Measurements from ENCODE around the gene HOTAIR.

HOTAIR gene

DNA sequence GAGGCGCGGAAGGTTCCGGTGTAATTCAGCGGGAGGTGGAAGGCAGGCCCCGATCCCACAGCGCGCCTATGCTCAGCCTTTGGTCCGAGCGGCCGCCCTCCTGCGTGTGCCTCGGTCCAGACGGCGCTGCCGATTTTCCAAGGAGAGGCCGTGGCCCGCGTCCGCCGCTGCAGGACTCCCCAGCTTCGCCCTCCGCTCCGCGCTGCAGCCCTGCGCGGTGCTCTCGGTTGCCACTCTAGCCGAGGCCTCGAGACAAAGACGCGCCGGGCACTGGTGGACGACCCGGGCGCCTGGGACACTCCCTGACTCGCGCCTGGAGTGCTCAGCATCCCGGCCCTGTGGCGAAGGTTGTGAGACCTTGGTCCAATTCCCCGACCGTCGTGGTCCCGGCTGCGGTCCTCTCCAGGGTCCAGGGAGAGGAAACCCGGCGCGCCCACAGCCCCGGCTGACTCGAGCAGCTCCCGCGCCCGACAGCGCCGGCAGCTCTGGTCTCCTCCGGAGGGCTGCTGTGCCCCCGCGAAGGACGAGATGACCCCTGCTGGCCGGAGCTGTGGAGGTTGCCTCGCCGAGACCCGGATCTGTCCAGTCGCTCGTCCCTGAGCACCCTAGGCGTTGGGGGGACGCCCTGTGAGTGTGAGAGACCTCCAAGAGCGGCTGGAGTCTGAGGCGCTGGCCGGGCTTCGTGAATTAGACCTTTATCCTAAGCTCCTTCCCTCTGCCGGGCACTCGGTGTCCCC lies 13.6 kb downstream of the HOTAIR start:
- no peak for DNase-seq (ENCODE audit: low spot score)

DNA sequence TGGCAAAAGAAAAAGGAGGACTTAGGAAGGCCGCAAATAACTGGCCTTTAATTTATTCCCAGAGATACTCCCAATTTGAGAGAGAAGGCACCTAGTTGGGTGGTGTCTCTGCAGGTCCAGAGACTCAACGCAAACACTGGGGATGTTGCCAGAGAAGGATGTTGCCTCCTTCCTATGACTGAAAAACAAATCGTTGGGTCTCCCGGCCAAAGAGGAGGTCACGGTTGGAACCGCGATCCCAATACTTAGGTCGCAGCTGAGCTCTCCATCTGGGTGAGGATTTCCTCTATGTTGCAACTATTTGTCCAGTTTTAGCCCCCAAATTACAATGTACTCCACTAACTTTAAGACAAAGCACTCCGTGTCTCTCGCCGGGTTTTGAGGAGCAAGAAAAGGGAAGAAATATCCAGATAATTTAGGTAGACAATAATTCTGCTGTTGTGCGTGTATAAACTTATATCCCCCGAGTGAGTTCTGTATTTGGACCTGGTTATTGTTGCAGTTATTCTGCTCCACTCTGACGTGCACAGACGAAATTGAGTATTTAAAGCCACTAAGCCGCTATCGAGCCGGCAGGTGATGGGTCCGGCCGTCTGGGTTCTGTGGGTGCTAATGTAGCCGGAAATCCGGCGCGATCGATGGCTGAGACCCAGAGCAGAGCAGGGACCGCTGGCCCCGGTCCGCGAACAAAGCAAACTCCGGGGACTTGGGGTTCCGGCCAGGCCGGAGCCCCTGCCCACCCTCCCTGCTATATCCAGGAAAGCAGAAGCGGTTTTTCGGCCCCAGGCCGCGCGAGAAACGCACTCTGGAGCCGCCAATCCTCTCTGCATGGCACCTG lies 14.3 kb downstream of the HOTAIR start:
- DNase-seq (ENCODE audit: low spot score): no peak

DNA sequence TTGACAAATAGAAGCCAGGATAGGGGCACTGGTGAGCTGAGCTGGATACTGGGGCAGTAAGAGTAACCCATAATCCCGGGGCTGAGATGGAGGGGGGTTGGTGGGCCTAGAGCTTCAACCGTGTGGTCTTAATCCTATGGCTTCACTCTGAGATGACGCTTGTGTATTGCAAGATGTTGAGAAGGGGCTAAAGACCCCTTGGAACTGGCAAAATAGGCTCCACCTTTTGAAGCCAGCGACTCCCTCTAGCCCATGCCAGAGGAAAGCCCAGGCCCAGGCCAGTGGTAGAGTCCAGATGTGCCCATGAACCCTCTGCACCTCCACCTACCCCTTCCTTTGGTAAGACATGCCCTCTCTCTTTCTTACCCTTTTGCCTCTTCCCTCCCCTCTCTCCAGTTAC lies 15.4 kb downstream of the HOTAIR start:
- no peak for DNase-seq (ENCODE audit: low spot score)

DNA sequence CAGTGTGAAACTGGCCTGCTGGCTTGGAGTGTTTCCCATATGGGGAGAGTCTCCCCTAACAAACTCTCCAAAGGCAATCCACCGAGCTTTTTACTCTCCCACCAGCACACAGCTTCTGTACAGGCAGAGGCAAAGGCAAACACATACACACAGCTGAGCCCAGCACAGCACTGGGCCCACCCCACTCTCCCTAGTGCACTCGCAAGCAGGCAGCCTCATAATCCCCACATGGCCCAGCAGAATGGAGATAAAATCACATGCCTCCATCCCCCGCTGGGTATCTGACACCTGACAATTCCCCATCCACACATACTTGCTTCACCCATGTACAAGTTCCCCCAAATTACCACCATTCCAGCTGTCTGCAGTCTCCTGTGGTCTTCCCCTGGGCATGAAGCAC lies 16.6 kb downstream of the HOTAIR start:
- no peak for DNase-seq (ENCODE audit: low spot score)

DNA sequence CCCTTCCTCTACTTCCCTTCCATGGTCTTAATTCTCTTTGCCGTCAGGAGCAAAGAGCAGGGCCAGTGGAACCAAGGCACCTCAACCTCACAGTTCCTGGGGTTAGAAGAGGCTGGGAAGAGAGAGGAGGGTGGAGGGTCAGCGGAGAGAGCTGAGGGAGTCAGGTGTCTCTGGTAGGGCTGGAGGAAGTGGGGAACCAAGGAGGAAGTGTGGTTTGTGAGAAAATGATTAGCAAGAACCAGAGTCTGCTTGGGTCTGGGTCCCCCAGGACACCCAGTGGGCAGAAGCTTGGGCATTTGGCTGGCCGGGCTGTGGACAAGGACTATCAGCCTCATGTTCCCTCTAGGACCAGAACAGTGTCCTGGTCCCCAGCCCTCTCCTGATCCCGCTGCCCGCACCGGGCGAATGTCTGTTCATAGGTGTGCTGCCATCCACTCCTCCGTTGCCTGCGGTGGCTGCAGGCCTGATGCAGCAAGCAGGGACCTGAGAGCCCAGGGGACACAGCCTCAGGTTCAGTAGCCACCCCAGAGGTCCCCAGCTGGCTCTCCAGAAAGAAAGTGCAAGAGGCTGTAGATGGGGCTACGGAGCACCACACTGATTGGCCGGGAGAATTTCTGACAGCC lies 17.7 kb downstream of the HOTAIR start:
- no peak for DNase-seq (ENCODE audit: low spot score)

DNA sequence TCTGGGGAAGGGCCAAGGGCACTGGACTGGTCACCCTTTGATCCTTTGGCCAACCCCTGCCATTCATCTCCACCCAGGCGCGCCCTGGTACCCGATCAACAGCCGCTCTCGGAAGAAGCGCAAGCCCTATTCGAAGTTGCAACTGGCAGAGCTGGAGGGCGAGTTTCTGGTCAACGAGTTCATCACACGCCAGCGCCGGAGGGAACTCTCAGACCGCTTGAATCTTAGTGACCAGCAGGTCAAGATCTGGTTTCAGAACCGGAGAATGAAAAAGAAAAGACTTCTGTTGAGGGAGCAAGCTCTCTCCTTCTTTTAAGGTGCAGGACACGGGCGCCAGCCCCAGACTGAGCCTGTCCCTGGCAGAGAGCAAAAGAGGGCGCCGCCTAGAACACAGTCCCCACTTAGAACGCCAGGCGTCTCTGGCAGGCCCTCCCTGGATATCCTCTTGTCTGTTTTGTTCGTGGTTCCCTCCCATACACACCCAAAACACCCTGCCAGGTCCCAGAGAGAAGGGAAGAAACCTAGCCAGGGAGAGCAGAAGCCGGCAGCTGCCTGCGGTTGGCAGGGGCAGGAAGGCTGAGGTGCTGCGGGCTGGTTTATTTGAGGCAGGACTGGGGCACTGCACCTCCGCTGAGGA lies 18.4 kb downstream of the HOTAIR start:
- no peak for DNase-seq (ENCODE audit: low spot score)

DNA sequence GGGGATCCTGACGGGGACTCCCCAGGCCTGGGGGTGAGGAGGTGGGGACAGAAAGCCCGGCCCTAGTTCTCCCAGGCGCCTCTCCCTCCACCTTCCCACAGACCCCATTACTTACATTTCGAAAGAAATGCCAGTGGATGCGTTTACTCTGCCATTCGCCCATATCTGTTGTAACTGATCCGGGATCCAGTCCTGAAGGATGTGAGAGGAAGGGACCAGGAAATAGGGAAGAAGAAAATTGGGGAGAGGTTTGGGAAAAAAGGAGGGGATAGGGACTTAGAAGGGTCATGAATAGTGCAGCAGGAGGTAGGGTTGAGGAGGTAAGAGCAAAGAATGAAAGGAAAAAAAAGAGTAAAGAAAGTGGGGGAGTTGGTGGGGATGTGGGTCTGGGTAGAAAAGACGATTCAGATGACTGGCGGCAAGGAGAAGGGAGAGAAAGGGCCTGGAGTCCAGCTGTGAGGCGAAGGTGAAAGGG lies 18.9 kb downstream of the HOTAIR start:
- no peak for DNase-seq (ENCODE audit: low spot score)

DNA sequence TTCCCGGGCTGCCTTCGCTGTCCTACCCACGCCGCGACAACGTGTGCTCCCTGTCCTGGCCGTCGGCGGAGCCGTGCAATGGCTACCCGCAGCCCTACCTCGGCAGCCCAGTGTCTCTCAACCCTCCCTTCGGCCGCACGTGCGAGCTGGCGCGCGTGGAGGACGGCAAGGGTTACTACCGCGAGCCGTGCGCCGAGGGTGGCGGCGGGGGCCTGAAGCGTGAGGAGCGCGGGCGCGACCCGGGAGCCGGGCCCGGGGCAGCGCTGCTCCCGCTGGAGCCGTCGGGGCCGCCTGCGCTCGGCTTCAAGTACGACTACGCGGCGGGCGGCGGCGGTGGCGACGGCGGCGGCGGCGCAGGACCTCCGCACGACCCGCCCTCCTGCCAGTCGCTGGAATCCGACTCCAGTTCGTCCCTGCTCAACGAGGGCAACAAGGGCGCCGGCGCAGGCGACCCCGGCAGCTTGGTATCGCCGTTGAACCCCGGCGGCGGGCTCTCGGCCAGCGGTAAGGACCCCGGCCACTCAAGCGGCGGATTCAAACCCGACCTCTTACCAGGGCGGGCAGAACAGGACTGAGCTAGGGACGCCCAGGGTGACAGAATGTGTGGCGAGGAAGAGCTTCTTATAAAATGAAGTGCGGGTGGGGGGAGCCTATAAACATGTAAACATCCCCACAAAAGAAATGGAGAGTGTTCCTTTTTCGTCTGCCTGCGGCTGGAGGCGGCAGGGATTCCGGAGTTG lies 19.5 kb downstream of the HOTAIR start:
- no peak for DNase-seq (ENCODE audit: low spot score)

DNA sequence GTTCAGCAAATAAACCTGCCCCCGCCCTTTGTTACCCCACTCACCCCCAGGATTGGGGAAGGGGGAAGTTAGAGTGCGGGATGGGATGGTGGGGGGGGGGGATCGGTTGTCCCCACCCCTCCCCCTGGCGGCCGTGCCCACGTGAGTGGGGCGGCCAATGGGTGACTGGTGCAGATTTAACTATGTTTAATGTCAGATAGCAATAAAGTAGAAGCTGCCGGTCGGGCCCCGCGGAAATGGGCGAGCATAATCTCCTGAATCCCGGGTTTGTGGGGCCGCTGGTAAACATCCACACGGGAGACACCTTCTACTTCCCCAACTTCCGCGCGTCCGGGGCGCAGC lies 20.1 kb downstream of the HOTAIR start, which contains the start of gene HOXC12:
Gene HOXC12 (plus strand): TSS at position 210 of the 342 bp plus-strand sequence. CDS start 27 bp downstream, at position 237.
- DNase-seq (ENCODE audit: low spot score): no peak

DNA sequence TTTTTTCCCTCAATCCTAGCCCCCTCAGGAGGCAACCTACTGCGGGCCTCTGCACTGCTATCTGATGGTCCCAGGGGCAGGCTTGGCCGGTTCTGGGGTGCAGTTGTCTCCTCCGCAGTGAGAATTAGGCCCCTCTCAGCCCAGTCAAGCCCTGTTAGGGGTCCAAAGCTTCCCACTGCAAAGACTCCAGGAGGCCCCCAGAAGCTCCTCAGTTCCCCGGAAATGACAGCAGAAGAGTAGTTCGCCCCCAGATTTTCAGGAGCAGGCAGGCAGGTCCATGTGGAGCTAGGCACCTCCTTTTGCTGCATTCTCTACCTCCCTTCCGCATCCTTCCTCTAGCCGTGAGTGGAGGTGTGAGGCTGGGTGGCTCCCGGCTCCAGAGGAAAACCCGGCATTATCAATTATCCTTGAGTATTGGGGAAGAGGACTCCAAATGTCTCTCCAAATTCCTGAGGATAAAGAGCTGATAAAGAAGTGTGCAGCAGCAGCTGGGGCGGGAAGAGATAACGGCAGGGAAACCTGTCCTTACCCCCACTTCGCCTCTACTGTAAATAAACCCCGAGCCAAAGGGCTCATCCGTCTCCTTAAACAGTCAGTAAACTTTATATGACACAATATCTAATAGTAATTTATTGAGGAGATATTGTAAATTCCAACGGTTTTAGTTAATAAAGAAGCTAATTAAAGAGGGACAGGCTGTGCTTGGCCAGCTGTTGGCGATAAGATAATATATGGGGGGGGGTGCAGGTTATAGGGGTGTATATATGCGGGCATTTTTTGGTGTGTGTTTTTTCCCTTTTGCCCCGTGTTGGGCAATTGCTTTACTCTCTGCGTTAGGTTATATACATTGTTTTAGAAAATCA lies 20.7 kb downstream of the HOTAIR start:
- no peak for DNase-seq (ENCODE audit: low spot score)

DNA sequence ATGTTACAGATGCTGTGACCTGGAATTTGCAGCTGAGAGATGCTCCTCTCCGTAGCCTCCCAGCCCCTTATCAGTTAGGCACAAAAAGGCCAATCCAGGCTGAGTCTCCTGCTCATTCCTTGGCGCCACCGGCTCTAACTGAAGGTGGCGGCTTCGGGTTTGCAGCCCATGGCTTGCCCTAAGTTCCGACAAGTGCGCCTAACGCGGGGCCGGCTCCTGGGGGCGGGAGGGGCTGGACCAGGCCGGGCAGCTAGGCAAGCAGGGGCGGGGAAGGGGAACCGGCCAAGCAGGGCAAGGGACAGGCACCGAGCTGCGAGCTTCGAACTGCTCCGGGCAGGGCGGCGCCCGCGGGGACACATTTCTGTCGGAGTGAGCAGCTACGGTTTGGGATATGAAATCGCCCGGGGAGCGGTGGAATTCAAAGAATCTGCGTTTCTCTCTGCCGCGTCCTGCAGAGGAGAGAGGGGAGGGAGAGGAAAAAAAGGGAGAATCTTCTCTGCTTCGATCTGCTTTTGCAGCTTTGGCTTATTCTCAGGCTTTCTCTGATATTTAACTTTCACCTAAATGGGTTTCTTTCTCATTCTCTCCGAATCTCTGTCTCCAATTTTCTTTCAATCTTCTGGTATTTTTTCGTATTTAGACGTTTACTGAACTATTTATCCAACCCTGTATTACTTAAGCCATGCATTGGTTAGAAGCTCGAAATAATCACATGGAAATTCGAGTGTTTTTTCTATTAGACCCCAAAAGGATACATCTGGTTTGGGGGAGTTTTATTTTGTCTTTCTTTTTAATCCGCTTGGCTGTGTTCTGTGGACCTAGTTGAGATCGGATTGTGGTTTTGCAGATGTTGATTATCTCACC lies 21.7 kb downstream of the HOTAIR start:
- no peak for DNase-seq (ENCODE audit: low spot score)

DNA sequence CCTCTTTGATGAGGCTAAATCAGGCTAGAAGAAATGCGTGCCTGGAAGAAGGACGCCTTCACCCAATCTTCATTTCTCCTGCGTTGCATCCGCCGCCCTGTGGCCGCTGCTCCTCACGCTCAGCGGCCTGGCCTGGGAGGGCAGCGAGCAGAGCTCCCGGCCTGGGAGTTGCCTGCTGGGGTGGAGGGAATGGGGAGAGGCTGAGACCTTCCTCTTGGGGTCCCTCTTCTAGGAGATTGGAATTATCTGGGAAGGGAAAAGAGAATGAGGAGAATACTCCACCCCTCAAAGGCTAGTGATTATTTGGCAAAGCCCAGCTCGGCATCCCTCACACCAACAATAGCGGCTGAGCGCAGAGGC lies 22.4 kb downstream of the HOTAIR start:
- no peak for DNase-seq (ENCODE audit: low spot score)

DNA sequence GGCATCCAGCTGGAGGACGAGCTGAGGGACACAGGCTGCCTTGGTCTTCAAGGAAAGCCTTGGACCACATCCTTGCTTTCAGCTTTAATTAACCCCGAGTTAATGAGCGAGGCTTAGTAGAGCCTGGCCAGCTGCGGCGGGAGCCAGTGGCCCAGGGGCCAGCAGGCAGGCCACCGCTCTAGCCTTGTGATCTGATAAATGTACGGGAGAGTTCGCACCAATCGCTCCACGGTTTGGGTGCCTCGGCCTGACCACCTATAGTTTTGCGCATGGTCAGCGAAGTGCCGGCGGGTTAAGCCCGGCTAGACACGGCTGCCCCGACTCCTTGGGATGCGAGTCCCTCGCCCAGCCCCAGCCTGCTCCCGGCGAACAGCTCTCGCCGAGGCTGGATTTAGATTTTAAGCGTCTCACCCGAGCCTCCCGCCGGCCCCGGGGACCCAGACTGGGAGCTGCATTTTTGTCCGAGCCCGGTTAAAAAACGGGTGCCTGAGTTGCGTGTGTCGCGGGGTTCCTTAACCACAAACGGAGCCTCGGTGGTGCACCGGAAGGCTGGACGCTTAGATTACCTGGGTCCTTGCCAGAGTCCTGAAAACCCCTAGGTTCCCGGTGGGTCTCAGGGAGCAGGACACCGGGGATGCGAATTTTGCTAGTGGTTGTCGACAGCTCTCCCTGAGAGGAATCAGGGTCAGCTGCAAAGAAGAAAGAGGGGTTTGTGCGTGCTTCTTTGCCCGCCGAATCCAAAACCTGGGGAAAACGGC lies 23.0 kb downstream of the HOTAIR start:
- no peak for DNase-seq (ENCODE audit: low spot score)

DNA sequence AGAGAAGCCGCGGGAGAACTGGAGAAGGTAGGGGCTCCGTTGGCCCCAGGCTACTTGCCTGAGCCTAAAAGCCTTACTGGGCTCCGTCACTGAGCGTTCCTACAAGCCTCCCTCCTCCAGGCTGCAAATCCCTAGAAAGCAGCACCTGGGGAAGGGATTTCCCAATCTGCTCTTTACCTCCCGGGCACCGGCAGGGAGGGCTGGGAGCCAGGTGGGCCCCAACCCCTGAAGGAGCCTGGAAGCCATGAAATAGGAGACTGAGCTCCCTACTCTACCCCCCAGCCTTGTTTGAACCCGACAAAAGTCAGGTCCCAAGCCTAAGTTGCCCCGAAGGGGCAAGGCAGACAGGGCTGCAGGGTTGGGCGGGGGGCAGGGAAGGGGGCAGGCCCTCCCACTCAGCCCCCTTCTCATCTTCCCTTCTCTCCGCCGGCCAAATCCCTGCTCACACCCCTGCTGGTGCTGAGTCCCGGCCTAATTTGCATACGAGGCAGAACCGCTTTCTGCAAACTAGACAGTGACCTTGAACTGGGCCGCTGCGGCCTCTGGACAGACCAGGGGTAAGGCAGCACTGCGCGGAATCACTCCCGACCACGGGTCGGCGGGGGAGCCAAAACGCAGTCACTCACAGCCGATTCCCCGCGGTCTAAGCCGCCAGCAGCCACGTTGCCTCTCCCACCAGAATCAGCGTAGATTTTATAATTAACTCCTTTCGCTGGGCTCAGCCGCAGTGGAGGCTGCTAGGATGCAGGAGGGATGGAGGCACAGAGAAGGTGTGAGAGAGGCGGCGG lies 23.8 kb downstream of the HOTAIR start:
- DNase-seq (ENCODE audit: low spot score): no peak

DNA sequence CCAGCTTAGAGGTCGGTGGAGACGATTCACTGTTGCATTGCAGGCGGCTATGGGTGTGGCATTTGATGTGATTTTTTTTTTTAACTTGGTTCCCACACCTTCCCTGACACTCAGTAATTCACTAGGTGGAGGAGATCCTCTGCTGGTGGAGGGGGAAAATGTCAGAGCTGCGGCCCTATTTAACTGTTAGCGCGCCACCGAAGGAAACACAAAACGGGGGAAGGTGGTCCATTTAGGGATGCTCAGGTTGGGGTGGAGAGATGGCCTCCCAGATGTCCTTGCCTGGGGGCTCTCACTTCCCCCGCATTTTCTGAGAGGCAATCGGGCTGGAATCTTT lies 24.3 kb downstream of the HOTAIR start:
- DNase-seq (ENCODE audit: low spot score): no peak

DNA sequence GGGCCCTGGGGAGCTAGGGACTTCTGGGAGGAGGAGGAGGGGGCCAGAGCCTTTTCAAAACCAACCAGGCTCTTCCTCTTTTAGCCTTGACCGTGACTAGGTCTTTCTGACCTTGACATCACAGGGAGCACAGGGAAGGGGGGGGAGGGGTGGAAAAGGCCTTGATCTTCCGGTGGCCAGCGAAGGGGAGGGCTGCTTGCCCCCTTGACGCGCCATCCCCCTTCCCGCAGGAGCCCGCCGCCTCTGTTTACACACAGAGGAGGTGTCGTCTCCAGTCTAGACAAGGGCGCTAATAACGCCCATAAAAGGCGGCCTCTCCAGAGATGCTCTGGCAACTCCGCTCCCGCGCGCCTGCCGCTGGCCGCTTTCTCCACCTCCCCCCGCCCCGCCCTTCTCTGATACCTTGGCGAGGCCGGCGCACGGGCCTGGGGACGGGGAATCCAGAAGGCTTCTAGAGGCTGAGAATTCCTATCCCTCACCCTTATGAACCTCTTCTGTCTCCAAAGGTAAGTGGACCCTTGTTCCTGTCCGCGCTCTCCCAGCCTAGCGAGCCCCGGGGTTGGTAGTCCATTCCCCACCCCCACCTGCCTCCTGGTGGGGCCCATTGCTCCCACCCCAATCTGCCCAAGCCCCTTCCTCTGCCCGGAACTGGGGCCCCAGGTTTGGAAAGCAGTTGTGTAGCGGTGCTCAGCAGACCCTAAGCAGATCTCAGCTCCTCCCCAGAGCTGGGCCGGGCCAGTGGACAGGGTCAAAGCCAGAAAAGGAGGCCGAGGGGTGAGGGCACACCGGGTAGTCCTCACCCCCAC lies 24.9 kb downstream of the HOTAIR start:
- DNase-seq (ENCODE audit: low spot score): no peak
